DMS114 treated with DMSO at 0.1 percent for 48 hours (cell line): ENCODE measurements around the gene PRKCA.

Source experiments
- DNase-seq: peaks from one replicate; lab custom pipeline; 2025; ENCODE audit not compliant: unreplicated experiment; lab: John Stamatoyannopoulos, UW

PRKCA gene

DNA sequence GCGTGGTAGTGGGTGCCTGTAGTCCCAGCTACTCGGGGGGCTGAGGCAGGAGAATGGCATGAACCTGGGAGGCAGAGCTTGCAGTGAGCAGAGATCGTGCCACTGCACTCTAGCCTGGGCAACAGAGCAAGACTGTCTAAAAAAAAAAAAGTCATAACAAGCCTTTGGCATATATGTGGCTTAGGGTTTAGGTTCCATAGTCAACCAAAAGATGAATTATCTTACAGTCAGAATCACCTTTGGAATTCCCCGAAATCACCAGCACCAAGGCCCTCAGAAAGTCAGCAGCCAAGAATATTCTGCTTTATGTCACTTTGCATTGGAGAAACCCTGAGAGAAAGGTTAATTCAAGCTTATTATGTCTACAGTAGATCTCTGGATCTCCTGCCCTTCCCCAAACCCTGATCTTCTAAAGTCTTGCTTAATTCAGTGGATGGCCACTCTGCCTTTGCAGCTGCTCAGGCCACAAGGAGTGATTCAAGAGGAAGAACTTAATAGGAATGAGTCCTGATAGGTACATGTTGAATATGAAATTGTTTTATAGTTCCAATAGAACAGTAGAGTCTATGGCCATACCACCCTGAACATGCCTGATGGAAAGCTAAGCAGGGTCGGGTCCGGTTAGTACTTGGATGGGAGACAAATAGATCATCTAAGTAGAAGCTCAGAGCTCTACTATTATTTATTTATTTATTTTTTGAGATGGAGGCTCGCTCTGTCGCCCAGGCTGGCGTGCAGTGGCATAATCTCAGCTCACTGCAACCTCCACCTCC lies 336.5 kb downstream of the PRKCA start:
- DNase-seq, result no peak

DNA sequence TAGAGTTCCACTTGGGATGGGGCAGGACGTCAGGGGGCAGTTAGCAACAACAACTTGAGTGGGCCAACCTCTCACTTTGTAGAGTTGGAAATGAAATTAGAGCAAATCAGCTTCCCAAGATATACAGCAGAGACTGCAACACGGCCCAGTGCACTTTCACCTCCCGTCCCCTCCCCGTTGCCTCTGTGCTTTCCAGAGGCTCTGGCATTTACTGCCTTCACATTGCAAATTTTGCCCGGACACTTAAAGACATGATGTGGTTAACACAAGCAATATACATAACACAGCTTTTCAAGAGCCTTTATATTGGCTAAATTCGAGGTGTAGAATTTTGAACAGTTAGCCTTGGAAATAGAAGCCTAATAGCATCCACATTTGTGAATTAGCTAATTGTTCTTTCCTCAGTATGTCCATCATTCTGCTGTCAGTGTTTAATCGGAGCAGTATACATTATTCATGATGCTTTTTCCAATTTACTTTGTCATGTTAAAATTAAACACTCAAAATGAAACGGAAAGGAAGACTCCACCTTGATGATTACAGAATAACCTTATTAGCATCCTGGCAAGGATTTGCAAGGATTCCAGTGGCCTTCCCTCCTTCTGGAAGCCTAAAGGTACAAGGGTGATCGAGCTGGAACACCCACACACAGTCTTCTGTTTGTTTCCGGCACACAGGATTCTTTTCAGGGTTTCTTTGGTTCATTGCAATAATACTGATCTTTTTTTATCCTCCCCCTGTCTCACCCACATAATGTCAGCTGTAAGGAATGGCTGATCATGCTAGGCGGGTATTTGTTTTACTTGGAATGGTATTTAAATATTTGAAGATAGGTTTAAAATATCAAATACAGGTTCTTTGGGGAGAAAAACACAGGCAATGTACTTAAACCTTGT lies 341.6 kb downstream of the PRKCA start:
- no peak for DNase-seq

GRCh38 chr17:66645259-66645658 lies 342.8 kb downstream of the PRKCA start:
- no peak for DNase-seq

DNA sequence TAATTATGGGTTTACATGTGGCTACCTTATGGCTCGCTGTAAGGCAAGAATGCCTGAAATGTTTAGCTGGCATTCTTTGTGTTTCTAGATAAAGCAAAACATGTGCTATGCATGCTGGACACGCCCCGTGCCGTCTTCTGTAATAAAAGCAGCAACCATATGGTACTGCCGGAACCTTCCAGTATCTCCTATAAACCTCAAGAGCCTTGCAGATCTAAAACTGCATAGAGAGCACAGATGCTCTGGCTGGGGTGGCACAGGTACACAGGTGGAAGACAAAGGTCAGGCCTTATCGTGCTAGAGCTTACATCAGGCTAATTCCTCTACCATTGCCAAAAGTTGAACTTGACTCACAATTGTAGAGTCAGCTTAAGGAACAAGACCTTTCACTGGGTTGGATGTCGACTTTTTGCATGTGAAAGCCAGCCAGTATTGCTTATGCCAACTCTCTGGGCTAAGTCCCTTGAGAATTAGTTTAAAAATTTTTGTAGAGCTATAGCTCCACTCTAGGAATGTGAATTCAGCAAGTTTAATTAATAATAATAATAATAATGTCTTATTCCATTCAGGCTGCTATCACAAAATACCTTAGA lies 345.1 kb downstream of the PRKCA start:
- DNase-seq, result no peak

DNA sequence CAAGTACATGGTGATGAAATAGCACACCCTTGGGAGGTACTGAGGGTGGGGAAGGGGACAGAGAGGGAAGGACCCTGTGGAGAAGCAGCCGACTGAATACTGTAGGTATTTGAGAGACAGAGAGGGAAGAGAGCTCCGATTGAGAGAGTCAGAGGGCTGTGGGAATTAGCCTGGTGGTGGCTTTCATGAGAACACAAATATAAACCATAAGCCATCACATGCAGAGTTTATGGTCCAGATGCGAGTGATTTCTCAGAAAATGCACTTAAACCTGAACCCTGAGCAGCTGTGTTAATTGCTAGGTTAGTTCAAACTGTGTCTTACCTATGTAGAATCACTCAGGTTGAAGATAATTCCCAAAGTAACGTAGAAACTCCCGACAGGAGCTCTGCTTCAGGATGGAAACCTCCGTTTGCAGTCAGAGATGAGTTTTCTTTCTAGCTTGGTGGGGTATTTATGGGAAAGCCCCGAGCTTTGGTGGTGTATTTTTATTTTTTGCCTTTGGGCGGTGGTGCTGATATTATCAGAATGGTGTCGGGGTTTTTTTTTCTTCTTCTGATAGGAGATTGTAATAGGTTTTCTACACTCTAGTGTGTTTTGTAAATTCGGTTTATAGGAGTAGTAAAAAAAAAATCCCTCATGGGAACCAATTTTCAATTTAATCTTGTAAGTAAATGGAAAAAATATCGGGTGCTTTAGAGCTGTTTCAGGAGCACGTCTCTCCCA lies 347.6 kb downstream of the PRKCA start:
- no peak for DNase-seq

DNA sequence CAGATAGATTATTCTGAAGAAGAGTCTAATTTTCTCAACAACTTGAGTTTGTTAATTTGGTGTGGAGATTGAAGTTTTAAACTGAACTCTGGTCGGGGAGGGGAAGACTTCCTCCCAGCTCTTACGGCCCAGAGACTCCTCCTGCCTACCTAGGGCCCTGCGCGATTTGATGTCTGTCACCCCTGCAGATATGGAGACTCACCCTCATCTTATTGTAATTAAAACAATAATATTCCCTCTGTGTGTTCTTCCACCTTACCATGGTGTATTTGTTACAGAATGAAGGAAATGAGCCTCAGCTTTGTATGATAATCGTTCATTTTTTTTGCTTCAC lies 348.1 kb downstream of the PRKCA start:
- no peak for DNase-seq

GRCh38 chr17:66652840-66653507 lies 350.6 kb downstream of the PRKCA start:
- DNase-seq, result no peak

DNA sequence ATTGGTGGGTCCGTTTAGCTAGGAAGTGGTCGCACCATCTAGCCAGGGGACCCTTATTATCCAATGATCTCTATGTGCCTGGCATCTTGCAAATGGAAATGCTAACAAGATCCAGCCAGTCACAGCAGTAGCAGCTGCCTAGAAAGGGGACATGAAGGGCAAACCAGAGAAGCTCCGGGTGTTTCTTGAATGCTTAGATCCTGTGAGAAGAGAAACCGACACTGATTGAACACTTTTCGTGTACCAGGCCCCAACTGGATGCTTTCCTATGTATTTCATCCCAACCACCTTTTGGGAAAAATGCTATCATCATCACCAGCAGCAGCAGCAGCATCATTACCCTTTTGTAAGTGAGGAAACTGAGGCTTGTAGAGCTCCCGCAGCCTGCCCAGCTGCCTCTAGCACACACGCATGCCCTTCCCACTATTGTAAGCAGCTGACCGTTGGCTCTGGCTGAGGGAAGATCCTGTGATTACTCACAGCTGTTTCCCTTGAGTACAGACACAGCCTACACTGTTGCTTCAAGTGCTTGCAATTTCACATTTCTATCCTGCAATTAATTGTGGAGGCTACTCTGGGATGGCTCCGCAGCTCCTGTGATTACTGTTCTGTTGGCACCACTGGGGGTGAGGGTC lies 351.8 kb downstream of the PRKCA start:
- DNase-seq, result no peak

- DNase-seq, result no peak
Measured at GRCh38 chr17:66654764-66655163, 352.4 kb downstream of the PRKCA start.

- no peak for DNase-seq
Measured at GRCh38 chr17:66655461-66655860, 353.0 kb downstream of the PRKCA start.

GRCh38 chr17:66655861-66656260 lies 353.4 kb downstream of the PRKCA start:
- no peak for DNase-seq

DNA sequence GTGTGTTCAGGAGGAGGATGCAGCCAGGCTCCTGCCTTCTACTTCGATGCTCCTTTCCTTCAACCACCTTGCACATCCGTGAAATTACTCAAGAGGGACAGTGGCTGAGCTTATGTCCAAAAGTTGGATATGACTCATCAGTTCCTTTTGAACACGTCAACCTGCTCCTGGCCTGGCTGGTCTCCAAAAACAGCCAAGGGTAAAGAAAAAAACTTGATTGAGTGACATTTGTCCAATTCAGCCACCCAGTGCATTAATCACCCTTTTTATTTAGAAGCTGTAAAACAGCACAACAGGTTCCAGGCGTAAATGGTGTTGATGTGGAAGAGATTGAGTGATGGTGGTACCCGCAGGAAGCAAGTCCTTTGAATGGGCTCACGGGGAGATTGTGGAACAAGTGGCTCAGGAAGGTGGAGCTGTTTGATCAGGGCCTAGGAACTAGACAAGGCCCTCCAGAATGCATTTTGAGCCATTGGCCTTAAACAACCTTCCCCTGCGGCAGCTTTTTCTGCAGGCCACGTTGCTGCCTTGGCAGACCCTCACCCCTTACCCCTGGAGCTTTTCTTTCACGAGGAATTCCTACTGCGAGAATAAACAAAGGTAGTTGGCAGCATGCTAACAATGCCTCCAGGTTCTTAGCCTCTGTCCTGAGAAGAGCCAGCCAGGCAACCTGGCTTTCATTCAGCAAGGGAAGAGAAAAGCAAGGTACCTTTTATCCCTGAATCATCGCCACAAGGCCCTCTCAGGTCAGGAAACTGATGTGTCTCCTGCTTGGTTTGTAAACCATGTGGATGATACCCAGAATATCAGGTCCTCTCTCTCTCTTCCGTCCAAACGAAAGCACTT lies 359.2 kb downstream of the PRKCA start:
- no peak for DNase-seq

DNA sequence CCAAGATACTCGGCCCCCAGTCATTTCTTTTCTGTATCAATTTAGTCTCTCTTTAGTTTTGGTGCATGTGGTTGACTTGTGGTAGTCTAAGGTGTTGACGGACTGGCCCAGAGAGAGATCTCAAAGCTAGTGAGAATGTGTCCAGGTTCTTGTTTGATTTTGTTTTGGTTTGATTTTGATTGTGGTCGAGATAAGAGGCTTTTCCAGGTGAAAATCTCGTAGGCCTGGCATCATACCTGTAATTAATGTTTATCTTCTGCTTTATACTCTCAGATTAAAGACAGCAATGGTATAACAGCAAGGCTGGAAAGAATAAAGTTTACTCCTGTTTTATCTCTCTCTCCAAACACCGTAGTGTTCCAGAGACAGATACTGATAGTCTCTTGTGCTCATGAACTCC lies 360.1 kb downstream of the PRKCA start:
- no peak for DNase-seq

DNA sequence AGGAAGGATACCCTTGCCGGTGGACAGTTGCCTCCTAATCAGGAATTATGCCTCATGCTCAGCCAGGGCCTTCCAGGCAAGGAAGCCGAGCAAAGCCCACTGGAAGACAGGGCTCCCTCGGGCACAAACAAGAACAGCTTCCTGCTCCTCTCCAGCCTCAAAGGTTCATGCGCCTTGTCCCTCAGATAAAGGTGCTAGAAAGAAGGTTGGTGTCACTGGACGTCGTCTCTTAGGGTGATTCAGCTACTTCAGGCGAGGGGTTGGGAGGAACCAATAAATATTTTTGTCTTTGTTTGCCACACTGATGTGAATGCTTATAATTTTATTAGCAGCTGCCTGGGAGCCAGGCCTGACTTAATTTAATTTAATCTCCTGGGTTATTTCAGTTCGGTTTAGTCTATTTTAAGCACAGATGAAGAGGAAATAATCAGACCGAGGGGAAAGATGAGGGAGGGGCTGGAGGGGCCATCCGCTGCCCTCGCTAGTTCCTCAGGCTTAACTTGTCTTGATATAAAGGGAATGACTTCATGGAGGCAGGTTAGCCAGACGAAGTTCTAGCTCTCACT lies 360.7 kb downstream of the PRKCA start:
- no peak for DNase-seq

DNA sequence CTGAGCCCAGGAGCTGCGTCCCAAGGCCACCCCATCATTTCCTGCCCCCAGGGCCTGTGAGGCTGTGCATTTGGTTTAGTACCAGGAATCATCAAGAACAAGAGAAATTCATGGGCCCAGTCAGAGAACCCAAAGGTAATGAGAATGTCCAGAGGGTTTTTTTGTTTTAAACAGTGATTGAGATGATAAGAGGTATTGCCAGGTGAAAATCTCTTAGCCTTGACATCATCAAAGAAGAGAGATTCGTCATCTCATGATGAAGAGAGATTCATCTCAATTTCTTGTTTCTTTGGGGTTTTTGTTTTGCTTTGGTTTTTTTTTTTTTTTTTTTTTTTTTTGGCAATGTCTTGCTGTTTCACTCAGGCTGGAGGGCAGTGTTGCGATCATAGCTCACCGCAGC lies 361.9 kb downstream of the PRKCA start:
- no peak for DNase-seq

DNA sequence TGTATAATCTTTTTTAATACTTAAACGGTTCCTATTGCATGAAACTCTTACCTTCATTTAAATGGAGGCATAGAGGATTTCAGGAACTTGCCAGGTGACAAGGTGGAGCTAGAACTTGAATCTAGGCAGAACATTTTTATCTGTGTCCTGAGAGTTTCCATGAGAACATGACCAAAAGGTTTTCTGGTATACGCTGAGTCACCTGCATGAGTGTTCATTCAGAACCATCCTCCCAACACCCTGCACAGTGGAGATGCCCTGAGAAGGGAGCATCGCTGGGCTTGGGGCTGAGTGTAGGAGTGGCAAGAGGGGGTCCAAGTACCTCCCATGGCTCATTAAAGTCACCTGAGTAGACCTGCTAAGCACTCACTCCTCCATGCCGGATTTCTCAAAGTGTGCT lies 362.8 kb downstream of the PRKCA start:
- DNase-seq, result no peak

DNA sequence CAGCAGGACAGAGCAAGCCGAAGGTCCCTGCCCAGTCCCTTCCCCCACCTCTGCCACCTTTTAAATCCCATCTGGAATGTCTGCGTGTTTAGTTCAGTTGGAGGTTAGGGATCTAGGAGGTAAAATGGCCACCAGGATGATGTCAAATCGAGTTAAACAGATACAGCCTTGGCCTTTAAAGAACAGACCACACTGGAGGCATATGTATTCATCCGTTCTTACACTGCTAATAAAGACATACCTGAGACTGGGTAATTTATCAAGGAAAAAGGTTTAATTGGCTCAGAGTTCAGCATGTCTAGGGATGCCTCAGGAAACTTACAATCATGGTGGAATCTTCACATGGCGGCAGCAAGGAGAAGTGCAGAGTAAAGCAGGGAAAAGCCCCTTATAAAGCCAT lies 364.7 kb downstream of the PRKCA start:
- DNase-seq, result no peak

- no peak for DNase-seq
Measured at GRCh38 chr17:66667491-66668030, 365.1 kb downstream of the PRKCA start.

GRCh38 chr17:66670206-66670605 lies 367.8 kb downstream of the PRKCA start:
- DNase-seq, result no peak
